HG03060 (cell line): ENCODE data around the gene OR4E1.
"Not testable (repeated sequence)": the region's sequence is repeated elsewhere in the genome, so short reads cannot be mapped to it uniquely, and the experiment has no call there.

Experiments used
- ATAC-seq: cut with Tn5 transposase; IDR thresholded peaks from one replicate; pipeline ENCODE4 v1.9.1; 2021; ENCODE audit warnings: low read depth, moderate number of reproducible peaks; ENCODE audit not compliant: unreplicated experiment

The OR4E1 gene

GRCh38 chr14:21654215-21654614, 19.4 kb downstream of the OR4E1 start:
- no peak for ATAC-seq

DNA sequence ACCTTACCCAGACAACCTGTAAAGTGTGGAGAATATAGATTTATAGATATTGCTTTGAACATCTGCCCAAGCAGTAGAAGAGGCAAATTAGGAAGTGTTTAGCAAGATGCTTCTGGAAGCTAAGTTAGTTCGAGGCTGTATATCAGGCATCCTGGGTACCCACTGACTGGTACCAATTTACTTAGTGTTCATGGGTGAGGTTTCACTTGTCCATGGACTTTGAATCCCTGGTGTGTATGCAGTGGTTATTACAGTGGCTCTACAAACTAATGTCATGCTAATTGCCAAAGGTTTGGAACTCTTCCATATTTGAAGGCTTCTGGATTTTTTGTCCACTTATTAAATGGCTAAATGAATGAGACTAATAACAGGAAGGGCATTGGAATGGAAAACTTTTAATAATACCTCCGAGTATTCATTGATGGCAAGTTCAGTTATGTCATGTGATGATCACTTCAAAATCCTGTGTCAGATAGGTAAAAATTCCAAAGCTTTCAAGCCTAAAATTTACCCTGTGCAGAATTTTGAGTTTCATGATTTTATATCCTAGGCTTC, 20.2 kb downstream of the OR4E1 start, which contains the start of gene OR4E2:
TSS of gene OR4E2 (plus strand) at position 505 of the 555 bp plus-strand sequence. CDS start 11,248 bp downstream, outside the sequence.
- no peak for ATAC-seq

GRCh38 chr14:21652209-21652808, 21.3 kb downstream of the OR4E1 start:
- ATAC-seq: no peak

DNA sequence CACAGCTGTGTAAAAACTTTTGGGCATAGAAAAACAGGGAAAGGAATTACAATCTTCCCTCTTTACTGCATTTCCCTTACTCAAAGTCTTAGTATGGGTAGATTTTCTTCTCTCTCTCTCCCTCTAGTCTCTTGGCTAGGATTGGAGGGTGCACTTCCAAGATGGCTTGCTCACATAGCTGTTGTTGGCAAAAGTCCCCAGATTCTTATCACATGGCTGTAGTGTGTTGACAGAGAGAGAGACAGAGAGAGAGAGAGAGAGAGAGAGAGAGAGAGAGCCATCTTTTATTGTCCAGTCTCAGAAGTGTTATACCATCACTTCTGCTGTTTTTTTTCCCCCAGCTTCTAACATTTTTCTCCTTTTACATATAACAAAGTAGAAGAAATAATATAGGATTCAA, 26.2 kb downstream of the OR4E1 start:
- ATAC-seq: no peak

DNA sequence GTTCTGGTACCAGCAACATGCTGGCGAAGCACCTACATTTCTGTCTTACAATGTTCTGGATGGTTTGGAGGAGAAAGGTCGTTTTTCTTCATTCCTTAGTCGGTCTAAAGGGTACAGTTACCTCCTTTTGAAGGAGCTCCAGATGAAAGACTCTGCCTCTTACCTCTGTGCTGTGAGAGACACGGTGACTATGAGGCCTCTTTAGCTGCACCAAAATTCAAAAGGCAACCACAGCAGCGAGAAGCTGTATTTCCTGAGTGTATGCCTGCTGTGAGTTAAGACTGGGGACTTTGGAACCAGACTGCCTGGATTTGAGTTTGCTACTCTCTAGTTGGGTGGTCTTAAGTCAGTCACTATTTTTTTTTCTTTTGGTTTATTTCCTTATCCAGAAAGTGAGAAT, 30.2 kb downstream of the OR4E1 start:
- ATAC-seq: no peak

- ATAC-seq: no peak
These were observed 30.9 kb downstream of the OR4E1 start for GRCh38 chr14:21642683-21643082.

GRCh38 chr14:21634840-21635239, 38.8 kb downstream of the OR4E1 start, which contains the start of gene OR10G2:
TSS of gene OR10G2 (minus strand) at chr14:21634940. CDS start at chr14:21634842, 98 bp downstream.
- ATAC-seq: no peak

DNA sequence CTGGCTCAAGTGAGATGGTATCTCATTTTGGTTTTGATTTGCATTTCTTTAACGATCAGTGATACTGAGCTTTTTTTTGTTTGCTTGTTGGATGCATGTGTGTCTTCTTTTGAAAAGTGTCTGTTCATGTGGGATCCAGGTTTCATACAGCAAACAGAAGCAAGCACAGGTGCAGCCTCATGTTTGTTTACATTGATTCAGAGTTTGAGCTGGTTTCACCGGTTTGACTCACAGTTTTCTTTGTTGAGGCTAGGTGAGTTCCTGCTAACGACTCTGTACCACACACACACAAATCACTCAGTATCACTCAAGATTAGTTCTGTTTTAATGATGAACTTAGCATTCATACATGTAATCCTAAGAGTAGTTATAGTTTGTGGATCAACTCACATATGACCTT, 42.5 kb downstream of the OR4E1 start:
- no peak for ATAC-seq

GRCh38 chr14:21630503-21630902, 43.1 kb downstream of the OR4E1 start:
- ATAC-seq: not testable (repeated sequence)

DNA sequence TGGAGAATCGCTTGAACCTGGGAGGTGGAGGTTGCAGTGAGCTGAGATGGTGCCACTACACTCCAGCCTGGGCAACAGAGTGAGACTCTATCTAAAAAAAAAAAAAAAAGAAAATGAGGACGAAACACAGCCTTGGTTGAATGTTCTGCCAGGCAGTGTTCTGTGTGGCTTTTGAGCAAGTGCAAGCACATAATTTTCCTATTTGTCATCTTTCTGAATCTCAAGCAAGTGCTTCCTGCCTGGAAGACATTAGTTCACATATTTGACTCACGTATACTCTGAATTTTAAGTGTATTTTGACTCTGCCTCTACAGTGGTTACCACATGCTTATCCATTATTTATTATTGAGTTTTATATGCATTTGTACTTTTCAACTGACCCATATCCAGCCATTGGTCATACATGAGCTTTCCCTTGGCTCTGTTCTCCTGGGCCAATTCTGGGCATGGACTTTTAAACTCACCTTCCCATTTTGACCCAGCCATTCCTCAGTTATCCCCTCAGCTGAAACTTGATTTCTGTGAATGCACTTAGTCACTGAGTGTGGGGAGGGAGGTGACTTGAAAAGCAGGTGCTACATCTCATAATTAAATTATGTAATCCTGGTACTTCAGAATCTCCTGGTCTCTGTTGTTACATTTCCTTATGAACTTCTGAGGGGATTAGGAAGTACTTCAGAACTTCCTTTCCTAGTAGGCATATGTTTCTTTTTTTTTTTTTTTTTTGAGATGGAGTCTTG, 47.0 kb downstream of the OR4E1 start:
- ATAC-seq: no peak
